ENCODE measurements around the gene SLC8B1.

The SLC8B1 gene

DNA sequence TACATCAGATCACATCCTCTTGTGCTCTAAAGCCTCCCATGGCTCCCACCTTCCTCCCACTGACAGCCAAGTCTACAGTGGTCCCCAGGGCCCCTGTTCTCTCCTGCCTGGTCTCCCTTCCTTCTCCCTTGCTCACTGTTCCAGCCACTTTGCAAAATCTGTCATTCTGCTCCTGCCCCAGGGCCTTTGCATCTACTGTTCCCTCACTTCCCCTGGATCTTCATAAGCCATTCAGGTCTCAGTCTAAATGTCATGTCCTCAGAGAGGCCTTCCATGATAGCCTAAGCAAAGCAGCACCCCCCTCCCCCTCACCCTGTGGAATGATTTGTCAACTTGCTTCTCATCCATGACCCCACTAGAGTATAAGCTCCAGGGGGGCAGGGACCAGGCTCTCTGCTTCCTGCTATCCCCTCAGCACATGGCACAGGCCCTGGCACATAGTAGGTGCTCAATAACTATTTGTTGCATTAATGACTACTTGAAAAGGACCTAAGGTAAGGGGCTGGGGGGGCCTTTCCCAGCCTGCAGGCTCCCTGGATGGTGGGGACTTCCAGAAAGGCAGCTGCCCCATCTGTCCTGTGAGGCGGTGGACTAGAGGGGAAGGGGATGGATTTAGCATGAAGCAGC, 5.0 kb downstream of the SLC8B1 start:
- TF ChIP-seq ZFX (IDR thresholded peaks at IDR 0.05; ENCODE audit: borderline replicate concordance) (no peak), CTCF (IDR thresholded peaks at IDR 0.05) (no peak)
- H3K27ac ChIP-seq: no peak overlapping the region

DNA sequence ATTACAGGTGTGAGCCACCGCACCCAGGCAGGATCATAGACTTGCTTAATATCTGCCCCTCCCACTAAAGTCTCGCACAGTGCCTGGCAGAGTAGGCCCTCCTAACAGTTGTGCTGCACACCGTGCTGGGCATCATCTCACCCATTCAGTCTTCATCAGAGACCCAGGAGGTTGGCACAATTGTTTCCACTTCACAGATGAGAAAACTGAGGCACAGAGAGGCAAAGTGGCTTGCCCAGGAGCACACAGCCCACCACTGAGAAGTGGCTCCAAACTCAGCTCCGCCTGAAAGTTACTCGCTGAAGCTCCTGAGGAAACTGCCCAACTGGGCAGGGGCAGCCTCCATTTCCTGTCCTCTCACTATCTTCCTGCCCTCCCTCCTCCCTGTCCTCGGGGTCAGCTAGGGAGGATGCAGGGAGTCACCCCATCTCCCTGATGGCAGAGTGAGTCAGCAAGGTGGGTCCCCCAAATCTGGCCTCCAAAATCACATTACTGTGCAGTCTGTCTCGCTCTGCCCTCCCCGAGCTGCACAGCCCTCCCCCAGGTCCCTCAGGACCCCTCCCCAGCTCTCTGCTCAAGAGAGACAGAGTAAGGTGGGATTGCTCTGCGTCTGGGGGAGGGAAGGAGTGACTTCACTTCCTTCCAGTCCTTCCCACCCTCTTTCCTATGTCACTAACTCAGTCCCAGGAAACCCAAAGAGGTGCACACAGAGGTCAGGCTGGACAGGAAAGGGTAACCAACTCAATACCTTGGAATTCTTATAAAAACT, 5.7 kb downstream of the SLC8B1 start:
- no peak overlapping the region for H3K27ac ChIP-seq
- TF ChIP-seq ZFX (IDR thresholded peaks at IDR 0.05; ENCODE audit: borderline replicate concordance): no peak
- TF ChIP-seq CTCF (IDR thresholded peaks at IDR 0.05): no peak

DNA sequence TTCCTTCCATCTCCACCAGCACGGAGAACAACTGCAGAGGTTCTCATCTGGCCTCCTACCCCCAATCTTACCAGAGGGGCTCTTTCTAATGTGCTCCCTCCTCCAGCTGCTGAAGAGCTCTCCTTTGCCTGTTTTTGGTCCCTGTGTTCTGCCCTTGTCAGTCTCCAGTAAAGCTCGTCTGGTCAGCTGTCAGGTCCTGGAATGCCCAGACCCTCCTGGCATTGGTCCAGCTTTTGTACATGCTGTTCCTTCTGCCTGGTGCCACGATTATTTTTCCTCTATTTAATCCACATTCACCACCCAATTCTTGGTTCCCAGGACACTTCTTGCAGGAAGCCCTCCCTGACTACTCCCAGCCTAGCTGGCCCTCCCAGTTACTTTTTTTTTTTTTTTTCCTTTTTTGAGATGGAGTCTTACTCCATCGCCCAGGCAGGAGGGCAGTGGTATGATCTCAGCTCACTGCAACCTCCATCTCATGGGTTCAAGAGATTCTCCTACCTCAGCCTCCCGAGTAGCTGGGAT, 6.5 kb downstream of the SLC8B1 start:
- TF ChIP-seq CTCF (IDR thresholded peaks at IDR 0.05) (no peak), ZFX (IDR thresholded peaks at IDR 0.05; ENCODE audit: borderline replicate concordance) (no peak)
- no peak overlapping the region for H3K27ac ChIP-seq

DNA sequence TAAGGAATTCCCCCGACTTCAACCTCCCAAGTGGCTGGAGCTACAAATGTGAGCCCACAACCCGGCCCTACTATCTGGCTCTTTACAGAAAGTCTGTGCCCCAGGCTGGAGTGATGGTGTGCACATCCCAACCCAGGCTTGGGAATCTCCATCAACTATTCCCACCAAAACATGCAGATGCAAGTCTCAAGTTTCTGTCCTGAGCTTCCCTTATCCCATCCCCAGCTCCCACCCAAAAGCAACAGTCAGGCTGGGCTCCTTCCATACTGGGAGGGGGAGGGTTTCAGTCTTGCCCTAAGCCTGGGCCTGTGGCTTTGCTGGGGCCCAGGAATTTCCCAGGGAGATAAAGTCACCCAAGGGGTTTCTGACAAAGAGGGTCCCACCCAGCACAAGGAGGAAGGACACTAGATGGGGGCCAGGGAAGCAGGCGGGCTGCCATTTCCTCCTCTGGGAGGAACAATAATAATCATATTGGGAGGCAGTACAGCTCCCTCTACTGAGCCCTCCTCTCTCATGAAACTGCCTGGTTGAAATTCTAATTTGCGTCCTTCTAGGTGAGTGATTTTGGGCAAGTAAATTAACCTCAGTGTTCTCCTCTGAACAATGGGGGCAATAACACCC, 8.0 kb downstream of the SLC8B1 start:
- no peak overlapping the region for H3K27ac ChIP-seq
- TF ChIP-seq ZFX (IDR thresholded peaks at IDR 0.05; ENCODE audit: borderline replicate concordance): no peak
- peak; percentile 11; the same call in 1 of the 2 replicates for TF ChIP-seq CTCF (IDR thresholded peaks at IDR 0.05)

- TF ChIP-seq ZFX (IDR thresholded peaks at IDR 0.05; ENCODE audit: borderline replicate concordance) (no peak), CTCF (IDR thresholded peaks at IDR 0.05) (no peak)
- H3K27ac ChIP-seq: no peak overlapping the region
Observed at GRCh38 chr12:113325916-113326315, 9.0 kb downstream of the SLC8B1 start.

GRCh38 chr12:113322343-113322742, 12.6 kb downstream of the SLC8B1 start:
- no peak overlapping the region for H3K27ac ChIP-seq
- TF ChIP-seq ZFX (IDR thresholded peaks at IDR 0.05; ENCODE audit: borderline replicate concordance): no peak
- no peak for TF ChIP-seq CTCF (IDR thresholded peaks at IDR 0.05)
